IMR-90 (cell line): Measurements from ENCODE around the gene TELO2. TPM values are rescaled to one million over a fixed set of nuclear protein-coding genes. Genes with fewer than 3 reads are reported as not detected.

ENCODE experiments used
- ATAC-seq: fragments of 200-7000 bp; cut with Tn5 transposase; 2 replicates; pipeline ENCODE4 v1.9.1; 2020; ENCODE audit warnings: low read depth, mild to moderate bottlenecking, moderate library complexity
- BruUV-seq: library from RNA; stranded (reverse); fragments of 400-500 nt; replicated peaks from 2 replicates; lab custom pipeline; 2021; lab: Mats Ljungman, UMichigan
- CTCF ChIA-PET: fragments of 300-600 bp; formaldehyde crosslinking; extraction: SDS; loops from one replicate; lab custom pipeline; 2021; ENCODE audit warnings: antibody characterized with exemption; lab: Yijun Ruan, JAX
- POLR2A ChIA-PET: fragments of 300-600 bp; sonication (Branson Sonifier 250); formaldehyde crosslinking; loops from one replicate; lab custom pipeline; 2022; ENCODE audit warnings: antibody characterized with exemption; ENCODE audit not compliant: unreplicated experiment; lab: Charles Lee
- DNase-seq: peaks from one replicate; pipeline ENCODE4 v3.0.0; 2013
- H2AFZ ChIP-seq: replicated peaks from 2 replicates; pipeline ENCODE3; 2013; ENCODE audit warnings: low read length, mild to moderate bottlenecking; ENCODE audit not compliant: poor library complexity
- H2AK5ac ChIP-seq: 2 replicates; pipeline ENCODE4 v1.6.1; 2013; ENCODE audit warnings: low read depth, low read length, inconsistent platforms
- H2AK9ac ChIP-seq: replicated peaks from 2 replicates; pipeline ENCODE3; 2013; ENCODE audit warnings: mild to moderate bottlenecking, low read depth, low read length, moderate library complexity; ENCODE audit not compliant: poor library complexity
- H2BK120ac ChIP-seq: 2 replicates; pipeline ENCODE4 v1.6.1; 2013; ENCODE audit warnings: low read depth, low read length, inconsistent platforms
- H2BK15ac ChIP-seq: 3 replicates; pipeline ENCODE4 v1.6.1; 2013; ENCODE audit warnings: low read depth, low read length, inconsistent platforms
- H2BK20ac ChIP-seq: 2 replicates; pipeline ENCODE4 v1.6.1; 2013; ENCODE audit warnings: low read depth, mild to moderate bottlenecking, inconsistent platforms, low read length, moderate library complexity
- H2BK5ac ChIP-seq: 2 replicates; pipeline ENCODE4 v1.6.1; 2013; ENCODE audit warnings: mild to moderate bottlenecking, low read depth, low read length, inconsistent platforms; ENCODE audit not compliant: poor library complexity, severe bottlenecking
- H3K14ac ChIP-seq: replicated peaks from 2 replicates; pipeline ENCODE4 v1.6.1; 2013; ENCODE audit warnings: low read depth, low read length, inconsistent platforms
- H3K18ac ChIP-seq: 2 replicates; pipeline ENCODE4 v1.6.1; 2013; ENCODE audit warnings: low read depth, low read length, control low read depth
- H3K23ac ChIP-seq: 2 replicates; pipeline ENCODE4 v1.6.1; 2013; ENCODE audit warnings: low read depth, low read length, inconsistent platforms
- H3K27ac ChIP-seq: 2 replicates; pipeline ENCODE4 v1.5.1; 2013; ENCODE audit warnings: mild to moderate bottlenecking, control low read depth, low read length; ENCODE audit not compliant: insufficient read depth
- H3K27me3 ChIP-seq: 2 replicates; pipeline ENCODE4 v1.6.1; 2013; ENCODE audit warnings: low read length; ENCODE audit not compliant: control insufficient read depth, insufficient read depth
- H3K36me3 ChIP-seq: 2 replicates; pipeline ENCODE4 v1.6.1; 2013; ENCODE audit warnings: low read length, mixed read lengths; ENCODE audit not compliant: control insufficient read depth, insufficient read depth
- H3K4ac ChIP-seq: 2 replicates; pipeline ENCODE4 v1.6.1; 2013; ENCODE audit warnings: low read depth, low read length, inconsistent platforms
- H3K4me1 ChIP-seq: 2 replicates; pipeline ENCODE4 v1.6.1; 2013; ENCODE audit warnings: low read length, mixed read lengths; ENCODE audit not compliant: control insufficient read depth, insufficient read depth
- H3K4me2 ChIP-seq: 2 replicates; pipeline ENCODE4 v1.6.1; 2013; ENCODE audit warnings: low read depth, mild to moderate bottlenecking, control low read depth, low read length, moderate library complexity
- H3K4me3 ChIP-seq: 2 replicates; pipeline ENCODE4 v1.5.1; 2013; ENCODE audit warnings: low read depth, mild to moderate bottlenecking, control low read depth, low read length, moderate library complexity; ENCODE audit not compliant: insufficient read depth
- H3K56ac ChIP-seq: 2 replicates; pipeline ENCODE4 v1.6.1; 2013; ENCODE audit warnings: low read length, inconsistent platforms; ENCODE audit not compliant: insufficient read depth; ENCODE audit errors: extremely low read depth
- H3K79me1 ChIP-seq, 2 experiments: 2 replicates each; pipeline ENCODE4 v1.6.1; 2013; ENCODE audit warnings: low read length in 2 of 2, inconsistent platforms in 1 of 2, low read depth in 1 of 2
- H3K9ac ChIP-seq: 2 replicates; pipeline ENCODE4 v1.6.1; 2013; ENCODE audit warnings: low read depth, low read length, control low read depth
- H3K9me1 ChIP-seq: 2 replicates; pipeline ENCODE4 v1.6.1; 2013; ENCODE audit warnings: low read length, inconsistent platforms; ENCODE audit not compliant: insufficient read depth
- H3K9me3 ChIP-seq: 2 replicates; pipeline ENCODE4 v1.6.1; 2013; ENCODE audit warnings: low read length; ENCODE audit not compliant: control insufficient read depth, insufficient read depth
- H4K20me1 ChIP-seq: 2 replicates; pipeline ENCODE4 v1.6.1; 2013; ENCODE audit warnings: low read length, inconsistent platforms; ENCODE audit not compliant: insufficient read depth
- H4K5ac ChIP-seq: 2 replicates; pipeline ENCODE4 v1.6.1; 2013; ENCODE audit warnings: mild to moderate bottlenecking, low read depth, low read length, control low read depth
- H4K8ac ChIP-seq, 2 experiments: 2 replicates each; pipeline ENCODE4 v1.6.1; 2013; ENCODE audit warnings: low read depth in 2 of 2, low read length in 2 of 2, control low read depth in 1 of 2, inconsistent platforms in 1 of 2
- H4K91ac ChIP-seq: 2 replicates; pipeline ENCODE4 v1.6.1; 2013; ENCODE audit warnings: low read depth, low read length, inconsistent platforms; ENCODE audit not compliant: insufficient read depth
- POLR2A ChIP-seq: IDR thresholded peaks from 2 replicates; pipeline ENCODE4 v1.6.1; 2012; ENCODE audit warnings: mild to moderate bottlenecking, low read depth, low read length
- SMC3 ChIP-seq: fragments of 150-350 bp; IDR thresholded peaks from 2 replicates; pipeline ENCODE4 v1.6.1; 2016; ENCODE audit warnings: low read depth, mild to moderate bottlenecking, antibody characterized with exemption, low read length, moderate library complexity
- WGBS, 2 experiments: methylation state at CpG; one replicate each; pipeline versions ENCODE4 v1.1.5 to v1.1.7; 2013; ENCODE audit warnings: missing lambda C conversion rate in 2 of 2; ENCODE audit not compliant: insufficient read length in 1 of 2; ENCODE audit errors: extremely low coverage in 2 of 2; 5-methylcytosine and 5-hydroxymethylcytosine counted together
- dilution Hi-C: fragments of 300-500 bp; cut with HindIII; formaldehyde crosslinking; loops from one replicate; pipeline ENCODE4 v1.14.3; 2018; ENCODE audit warnings: low sequenced_read_pairs; ENCODE audit not compliant: unreplicated experiment
- in situ Hi-C: fragments of 300-500 bp; cut with MboI; formaldehyde crosslinking; loops from 3 replicates; pipeline ENCODE4 v1.14.3; 2019; ENCODE audit warnings: low sequenced_read_pairs, inconsistent platforms, mixed read lengths
- intact Hi-C: fragments of 100-400 bp; cut with micrococcal nuclease; formaldehyde crosslinking; loops from 2 replicates; pipeline ENCODE4 v1.10.0; 2022
- polyA plus RNA-seq, 3 experiments: library from polyadenylated mRNA; depleted of rRNA; stranded (reverse); fragments of >200 nt; gene quantifications; 2 replicates each; pipeline ENCODE4 v1.2.3, GENCODE V29; 2012; ENCODE audit warnings: low replicate concordance in 1 of 3
- total RNA-seq: library from RNA; depleted of rRNA; stranded (reverse); fragments of >200 nt; gene quantifications from 2 replicates; pipeline ENCODE4 v1.2.3, GENCODE V29; 2012

The TELO2 gene
- total and polyA plus RNA-seq, 2 of the 4 experiments (the other 2 are of a cell fraction): 6.6 to 26.6 TPM

DNA sequence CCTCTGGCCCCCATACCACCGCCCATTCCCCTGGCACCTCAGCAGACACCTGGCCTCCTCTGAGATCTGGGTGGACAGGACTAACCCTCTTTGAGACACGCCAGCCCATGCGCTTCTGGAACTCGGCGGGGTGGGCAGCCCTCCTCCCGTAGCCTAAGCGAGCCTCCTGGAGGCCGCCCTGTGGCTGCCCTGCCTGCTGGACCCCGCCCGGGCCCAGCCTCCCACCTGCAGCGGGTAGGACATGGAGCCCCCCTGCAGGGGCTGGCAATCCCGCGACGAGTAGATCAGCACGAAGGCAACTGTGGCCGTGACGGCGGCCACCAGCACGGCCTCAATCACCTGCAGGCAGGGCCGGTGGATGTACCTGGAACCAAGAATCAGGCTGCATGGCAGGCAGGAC is 40.6 kb upstream of the TELO2 start:
- H3K23ac ChIP-seq: no peak overlapping the region

More for the DNA sequence above, 40.6 kb upstream of the TELO2 start:
- no peaks in the 10 kb centered on the region for H3K79me1 ChIP-seq
- H2BK5ac ChIP-seq: no peak overlapping the region
- ATAC-seq (no peak), DNase-seq (no peak)
- CTCF ChIA-PET: no interaction called here
- no peak overlapping the region for H3K4me2 ChIP-seq
- TF ChIP-seq SMC3: no peak
- TF ChIP-seq POLR2A: no peak
- no peak overlapping the region for H2BK120ac ChIP-seq
- WGBS, 2 experiments: 97% methylated on average over 13 of the region's 20 CpGs; no CpG with 5 or more reads in 1 of the 2 experiments
- H3K4ac ChIP-seq: no peak overlapping the region
- no peak overlapping the region for H2BK15ac ChIP-seq
- H3K27ac ChIP-seq: no peak overlapping the region
- no peak overlapping the region for H3K9ac ChIP-seq
- H2AK5ac ChIP-seq: no peak overlapping the region
- H4K8ac ChIP-seq: no peak overlapping the region
- POLR2A ChIA-PET: no interaction called here
- in situ Hi-C loops (no loop called here), dilution Hi-C loops (no loop called here), intact Hi-C loops (no loop called here)
- no peaks in the 10 kb centered on the region for H3K4me1 ChIP-seq
- H4K5ac ChIP-seq: no peak overlapping the region
- H3K9me1 ChIP-seq: no peaks in the 10 kb centered on the region
- H2AK9ac ChIP-seq: no peak overlapping the region
- no peaks in the 10 kb centered on the region for H3K9me3 ChIP-seq
- no peak overlapping the region for H2BK20ac ChIP-seq
- no peak overlapping the region for H3K14ac ChIP-seq
- no peak overlapping the region for H2AFZ ChIP-seq
- no peak overlapping the region for H3K4me3 ChIP-seq
- no peaks in the 10 kb centered on the region for H3K27me3 ChIP-seq
- no peak overlapping the region for H4K91ac ChIP-seq
- H3K56ac ChIP-seq: no peak overlapping the region
- H3K18ac ChIP-seq: no peak overlapping the region
- peaks cover 53% of the 10 kb centered on the region for H3K36me3 ChIP-seq
- H4K20me1 ChIP-seq: no peaks in the 10 kb centered on the region
- no TSS peak for BruUV-seq
